GM12872 (cell line): Measurements from ENCODE around the gene PCDHB5.
"Not testable (repeated sequence)": the region's sequence is repeated elsewhere in the genome, so short reads cannot be mapped to it uniquely, and the experiment has no call there.

Experiments used
- TF ChIP-seq, protein P1 (sequence below): IDR thresholded peaks from 3 replicates; pipeline ENCODE4 v1.5.1; 2011; ENCODE audit warnings: low read depth, mild to moderate bottlenecking, low read length, moderate library complexity; ENCODE audit not compliant: insufficient read depth

The PCDHB5 gene

DNA sequence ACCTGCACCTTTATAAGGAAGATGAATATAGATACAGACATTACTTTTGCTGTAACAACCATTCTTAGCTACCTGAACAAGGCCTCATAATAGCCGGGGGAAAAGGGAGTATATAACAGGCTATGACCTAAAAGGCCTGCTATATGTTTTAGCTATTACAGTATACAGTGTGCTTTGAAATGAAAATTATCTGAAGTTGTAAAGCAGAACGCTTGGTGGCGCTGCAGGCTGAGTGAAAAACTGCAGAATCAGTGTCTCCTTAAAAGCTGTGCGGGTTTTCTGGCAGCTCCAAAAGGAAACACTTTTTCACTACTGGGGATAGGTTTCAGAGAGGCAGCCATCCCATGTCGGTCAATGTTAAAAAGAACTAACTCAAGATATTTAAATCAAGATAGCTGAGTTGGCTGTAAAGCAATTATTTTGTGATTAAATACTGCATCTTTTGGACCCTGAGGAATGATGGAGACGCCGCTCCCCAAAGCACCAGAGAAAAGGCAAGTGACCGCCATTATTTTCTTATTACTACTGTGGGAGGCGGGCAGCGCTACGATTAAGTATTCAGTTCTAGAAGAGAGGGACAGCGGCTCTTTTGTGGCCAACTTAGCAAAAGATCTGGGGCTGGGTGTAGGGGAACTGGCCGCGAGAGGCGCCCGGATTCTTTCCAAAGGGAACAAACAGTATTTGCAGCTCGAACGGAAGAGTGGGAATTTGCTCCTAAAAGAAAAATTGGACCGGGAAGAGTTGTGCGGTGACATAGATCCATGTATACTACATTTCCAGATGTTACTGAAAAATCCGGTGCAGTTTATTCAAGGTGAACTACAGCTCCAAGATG, 20.8 kb downstream of the PCDHB5 start:
- TF ChIP-seq, protein P1, sequence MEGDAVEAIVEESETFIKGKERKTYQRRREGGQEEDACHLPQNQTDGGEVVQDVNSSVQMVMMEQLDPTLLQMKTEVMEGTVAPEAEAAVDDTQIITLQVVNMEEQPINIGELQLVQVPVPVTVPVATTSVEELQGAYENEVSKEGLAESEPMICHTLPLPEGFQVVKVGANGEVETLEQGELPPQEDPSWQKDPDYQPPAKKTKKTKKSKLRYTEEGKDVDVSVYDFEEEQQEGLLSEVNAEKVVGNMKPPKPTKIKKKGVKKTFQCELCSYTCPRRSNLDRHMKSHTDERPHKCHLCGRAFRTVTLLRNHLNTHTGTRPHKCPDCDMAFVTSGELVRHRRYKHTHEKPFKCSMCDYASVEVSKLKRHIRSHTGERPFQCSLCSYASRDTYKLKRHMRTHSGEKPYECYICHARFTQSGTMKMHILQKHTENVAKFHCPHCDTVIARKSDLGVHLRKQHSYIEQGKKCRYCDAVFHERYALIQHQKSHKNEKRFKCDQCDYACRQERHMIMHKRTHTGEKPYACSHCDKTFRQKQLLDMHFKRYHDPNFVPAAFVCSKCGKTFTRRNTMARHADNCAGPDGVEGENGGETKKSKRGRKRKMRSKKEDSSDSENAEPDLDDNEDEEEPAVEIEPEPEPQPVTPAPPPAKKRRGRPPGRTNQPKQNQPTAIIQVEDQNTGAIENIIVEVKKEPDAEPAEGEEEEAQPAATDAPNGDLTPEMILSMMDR: no peak

DNA sequence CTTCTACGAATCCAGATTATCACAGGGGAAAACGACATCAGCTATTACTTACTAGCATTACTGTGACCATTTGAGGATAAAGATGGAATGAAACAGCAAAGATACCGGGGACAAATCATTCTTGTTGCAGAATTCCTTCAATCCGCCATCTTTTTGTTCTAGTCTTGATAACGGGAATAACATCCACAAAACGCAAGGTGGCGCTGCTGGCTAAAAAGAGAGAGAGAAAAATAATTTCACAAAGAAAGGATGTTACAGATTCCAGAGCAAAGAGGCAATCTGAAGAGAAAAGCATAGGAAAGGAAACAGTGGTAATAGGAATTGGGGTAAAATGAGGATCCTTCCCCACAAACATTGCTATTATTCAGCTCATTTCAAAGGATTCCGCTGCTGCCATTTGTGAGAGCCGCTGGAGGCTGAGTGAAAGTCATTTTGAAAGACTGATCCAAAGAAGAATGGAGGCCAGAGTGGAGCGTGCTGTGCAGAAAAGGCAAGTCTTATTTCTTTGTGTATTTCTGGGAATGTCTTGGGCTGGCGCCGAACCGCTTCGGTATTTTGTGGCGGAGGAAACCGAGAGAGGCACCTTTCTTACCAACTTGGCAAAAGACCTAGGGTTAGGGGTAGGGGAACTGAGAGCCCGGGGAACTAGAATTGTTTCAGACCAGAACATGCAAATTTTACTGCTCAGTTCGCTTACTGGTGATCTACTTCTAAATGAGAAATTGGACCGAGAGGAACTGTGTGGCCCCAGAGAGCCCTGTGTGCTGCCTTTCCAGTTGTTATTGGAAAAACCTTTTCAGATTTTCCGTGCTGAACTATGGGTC, 37.6 kb downstream of the PCDHB5 start, which contains the start of gene PCDHB7:
PCDHB7 (plus strand) TSS at position 264 of the 824 bp plus-strand sequence; CDS start at position 456, 192 bp downstream.
- TF ChIP-seq, protein P1: peak; percentile 28; the same call in 1 of the 3 replicates

DNA sequence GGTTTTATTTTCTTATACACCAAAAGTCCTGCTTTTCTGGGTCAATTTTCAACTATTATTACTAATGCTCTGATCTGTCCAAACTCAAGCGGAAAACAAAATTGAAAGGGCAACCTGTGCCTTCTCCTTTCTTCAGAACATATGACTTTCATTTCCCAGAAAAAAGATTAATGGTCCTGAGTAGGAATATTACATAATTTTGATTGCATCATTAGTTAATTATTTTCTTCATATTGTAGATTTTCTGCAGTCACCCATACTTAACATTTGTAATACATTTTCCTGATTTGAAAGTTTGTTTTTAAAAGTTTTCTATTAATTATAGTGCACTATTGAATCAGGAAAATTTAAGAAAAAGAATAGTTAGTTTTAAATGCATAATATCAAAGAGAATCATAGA, 40.9 kb downstream of the PCDHB5 start:
- TF ChIP-seq, protein P1: no peak

DNA sequence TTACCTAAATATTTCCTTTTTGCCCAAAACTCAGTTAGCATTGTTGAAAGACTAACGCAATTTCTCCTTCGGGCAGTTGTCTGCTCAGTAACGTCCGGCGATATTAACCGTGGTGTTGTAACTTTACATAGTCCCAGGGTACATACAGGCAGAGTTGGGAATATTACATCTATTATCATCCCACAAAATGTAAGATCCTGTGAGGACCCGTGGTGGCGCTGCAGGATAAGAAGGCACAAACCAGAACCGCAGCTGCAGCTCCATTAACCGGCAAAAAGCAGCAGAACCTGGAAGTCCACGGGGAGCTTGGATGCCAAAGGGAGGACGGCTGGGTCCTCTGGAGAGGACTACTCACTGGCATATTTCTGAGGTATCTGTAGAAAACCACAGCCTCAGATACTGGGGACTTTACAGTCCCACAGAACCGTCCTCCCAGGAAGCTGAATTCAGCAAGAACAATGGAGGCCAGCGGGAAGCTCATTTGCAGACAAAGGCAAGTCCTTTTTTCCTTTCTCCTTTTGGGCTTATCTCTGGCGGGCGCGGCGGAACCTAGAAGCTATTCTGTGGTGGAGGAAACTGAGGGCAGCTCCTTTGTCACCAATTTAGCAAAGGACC, 42.7 kb downstream of the PCDHB5 start, which contains the start of gene PCDHB8:
PCDHB8 (plus strand) TSS at position 214 of the 615 bp plus-strand sequence; CDS start at position 459, 245 bp downstream.
- TF ChIP-seq, protein P1: not testable (repeated sequence)

DNA sequence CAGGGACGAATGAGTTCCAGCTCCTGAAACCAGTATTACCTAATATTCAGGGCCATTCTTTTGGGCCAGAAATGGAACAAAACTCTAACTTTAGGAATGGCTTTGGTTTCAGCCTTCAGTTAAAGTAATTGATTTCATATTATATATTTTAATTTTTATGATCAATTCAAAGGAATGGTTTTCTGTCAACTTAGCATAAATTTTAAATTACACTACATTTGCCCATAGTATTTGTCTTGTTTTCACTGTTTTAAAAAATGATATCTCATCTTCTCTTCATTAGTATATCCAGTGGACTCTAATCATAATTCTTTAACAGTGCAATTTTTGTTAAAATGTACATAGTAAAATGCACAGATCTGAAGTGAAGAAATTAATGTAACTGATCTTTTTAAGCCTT, 45.3 kb downstream of the PCDHB5 start:
- TF ChIP-seq, protein P1: no peak

DNA sequence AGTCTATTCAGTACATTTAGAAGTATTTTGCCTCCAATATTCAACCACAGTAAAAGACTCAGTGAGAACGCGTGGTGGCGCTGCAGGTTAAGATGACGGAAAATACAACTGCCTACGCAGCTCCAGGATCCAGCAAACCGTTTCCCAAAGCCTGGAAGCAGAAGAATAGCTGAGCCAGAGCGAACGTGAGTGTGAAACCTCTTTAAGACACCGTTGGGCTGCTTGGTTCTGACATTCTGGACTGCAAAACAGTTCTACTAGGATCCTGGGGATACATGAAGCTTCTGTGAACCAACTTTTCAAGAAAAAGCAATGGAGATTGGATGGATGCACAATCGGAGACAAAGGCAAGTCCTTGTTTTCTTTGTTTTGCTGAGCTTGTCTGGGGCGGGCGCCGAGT, 47.2 kb downstream of the PCDHB5 start, which contains the start of gene PCDHB16:
PCDHB16 (plus strand) TSS at position 140 of the 400 bp plus-strand sequence; CDS start at position 313, 173 bp downstream.
- TF ChIP-seq, protein P1: no peak
